WTC11 (cell line): ENCODE measurements around the gene FREM1. TPM values are rescaled to one million over a fixed set of nuclear protein-coding genes. Genes with fewer than 3 reads are reported as not detected.

Source experiments
- ATAC-seq: fragments of 200-7000 bp; cut with Tn5 transposase; 2 replicates; pipeline ENCODE4 v1.10.0; 2021; ENCODE audit warnings: mild to moderate bottlenecking, moderate library complexity
- CTCF ChIA-PET: fragments of 300-600 bp; sonication (Branson Sonifier 250); formaldehyde crosslinking; loops from one replicate; lab custom pipeline; 2021; ENCODE audit warnings: antibody characterized with exemption; lab: Charles Lee
- POLR2A ChIA-PET: fragments of 350-600 bp; sonication (Branson Sonifier 250); formaldehyde crosslinking; loops from one replicate; lab custom pipeline; 2021; ENCODE audit warnings: antibody characterized with exemption; lab: Charles Lee
- DNase-seq: peaks from one replicate; pipeline ENCODE4 v3.0.0; 2021; ENCODE audit warnings: low spot score
- H3K27ac Mint-ChIP-seq: 2 replicates; pipeline ENCODE4 v1.8.0; 2021; ENCODE audit warnings: mixed read lengths
- H3K27me3 Mint-ChIP-seq: 2 replicates; pipeline ENCODE4 v1.8.0; 2021; ENCODE audit warnings: low read depth, mild to moderate bottlenecking, moderate library complexity, mixed read lengths
- H3K36me3 Mint-ChIP-seq: 2 replicates; pipeline ENCODE4 v1.8.0; 2021; ENCODE audit warnings: mixed read lengths
- H3K4me1 Mint-ChIP-seq: 2 replicates; pipeline ENCODE4 v1.8.0; 2022; ENCODE audit warnings: mixed read lengths
- H3K4me3 Mint-ChIP-seq: 2 replicates; pipeline ENCODE4 v1.8.0; 2021; ENCODE audit warnings: mild to moderate bottlenecking, moderate library complexity, mixed read lengths
- H3K9me3 Mint-ChIP-seq: 2 replicates; pipeline ENCODE4 v1.8.0; 2021; ENCODE audit warnings: mixed read lengths
- CBFB ChIP-seq: sonication (generic); formaldehyde crosslinking; IDR thresholded peaks from 2 replicates; pipeline ENCODE4 v1.8.1; 2022; ENCODE audit warnings: mild to moderate bottlenecking, low read depth, missing genetic modification reagents
- FOXJ3 ChIP-seq: sonication (generic); formaldehyde crosslinking; IDR thresholded peaks from 2 replicates; pipeline ENCODE4 v1.9.0; 2021; ENCODE audit warnings: missing genetic modification reagents, mild to moderate bottlenecking, borderline replicate concordance
- FOXP1 ChIP-seq: sonication (generic); formaldehyde crosslinking; IDR thresholded peaks from 2 replicates; pipeline ENCODE4 v1.8.0; 2022; ENCODE audit warnings: missing genetic modification reagents, mild to moderate bottlenecking, moderate library complexity, borderline replicate concordance
- GABPB1 ChIP-seq: sonication (generic); formaldehyde crosslinking; IDR thresholded peaks from 2 replicates; pipeline ENCODE4 v1.8.1; 2023; ENCODE audit warnings: mild to moderate bottlenecking, missing genetic modification reagents
- GTF2I ChIP-seq: fragments of 250-450 bp; sonication (Bioruptor Pico); conservative IDR thresholded peaks from 2 replicates; pipeline ENCODE4 v1.4.0; 2021; ENCODE audit warnings: mild to moderate bottlenecking
- KAT7 ChIP-seq: sonication (generic); formaldehyde crosslinking; IDR thresholded peaks from 2 replicates; pipeline ENCODE4 v1.8.1; 2023; ENCODE audit warnings: missing genetic modification reagents, mild to moderate bottlenecking, borderline replicate concordance
- MYBL2 ChIP-seq: sonication (generic); formaldehyde crosslinking; IDR thresholded peaks from 2 replicates; pipeline ENCODE4 v1.8.1; 2023; ENCODE audit warnings: mild to moderate bottlenecking, moderate library complexity, missing genetic modification reagents
- RORB ChIP-seq: fragments of 250-450 bp; sonication (Bioruptor Pico); IDR thresholded peaks from 2 replicates; pipeline ENCODE4 v1.9.0; 2021; ENCODE audit warnings: mild to moderate bottlenecking
- SP1 ChIP-seq: sonication (generic); formaldehyde crosslinking; conservative IDR thresholded peaks from 2 replicates; pipeline ENCODE4 v1.8.1; 2022; ENCODE audit warnings: missing genetic modification reagents
- TCF7 ChIP-seq: sonication (generic); formaldehyde crosslinking; IDR thresholded peaks from 2 replicates; pipeline ENCODE4 v1.8.0; 2022; ENCODE audit warnings: mild to moderate bottlenecking, low read depth, missing genetic modification reagents, moderate library complexity
- ZBTB21 ChIP-seq: sonication (generic); formaldehyde crosslinking; IDR thresholded peaks from 2 replicates; pipeline ENCODE4 v1.8.1; 2023; ENCODE audit warnings: mild to moderate bottlenecking, missing genetic modification reagents, borderline replicate concordance
- ZNF121 ChIP-seq: sonication (generic); formaldehyde crosslinking; IDR thresholded peaks from 2 replicates; pipeline ENCODE4 v1.8.0; 2023; ENCODE audit warnings: missing genetic modification reagents
- ZNF138 ChIP-seq: sonication (generic); formaldehyde crosslinking; conservative IDR thresholded peaks from 2 replicates; pipeline ENCODE4 v1.8.1; 2022; ENCODE audit warnings: mild to moderate bottlenecking, moderate library complexity, missing genetic modification reagents
- ZNF416 ChIP-seq: fragments of 250-450 bp; sonication (Bioruptor Pico); IDR thresholded peaks from 2 replicates; pipeline ENCODE4 v1.9.0; 2021; ENCODE audit warnings: mild to moderate bottlenecking, inconsistent platforms
- ZNF671 ChIP-seq: fragments of 250-450 bp; sonication (Bioruptor Pico); IDR thresholded peaks from 2 replicates; pipeline ENCODE4 v1.8.0; 2021; ENCODE audit warnings: mild to moderate bottlenecking
- total RNA-seq: library from RNA; stranded (reverse); gene quantifications from 3 replicates; pipeline ENCODE4 v1.2.3, GENCODE V29; 2021
- TF ChIP-seq, protein P1 (sequence below): sonication (generic); formaldehyde crosslinking; IDR thresholded peaks from 2 replicates; pipeline ENCODE4 v1.8.0; 2022; ENCODE audit warnings: mild to moderate bottlenecking, missing genetic modification reagents
- TF ChIP-seq, protein P2 (sequence below): sonication (generic); formaldehyde crosslinking; conservative IDR thresholded peaks from 2 replicates; pipeline ENCODE4 v1.8.1; 2022; ENCODE audit warnings: mild to moderate bottlenecking, missing genetic modification reagents
- TF ChIP-seq, protein P3 (sequence below): sonication (generic); formaldehyde crosslinking; IDR thresholded peaks from 2 replicates; pipeline ENCODE4 v1.8.1; 2023; ENCODE audit warnings: mild to moderate bottlenecking, missing genetic modification reagents
- TF ChIP-seq, protein P4 (sequence below): sonication (generic); formaldehyde crosslinking; IDR thresholded peaks from 2 replicates; pipeline ENCODE4 v1.8.0; 2022; ENCODE audit warnings: mild to moderate bottlenecking, missing genetic modification reagents
- TF ChIP-seq, protein P5 (sequence below): sonication (generic); formaldehyde crosslinking; IDR thresholded peaks from 2 replicates; pipeline ENCODE4 v1.8.1; 2022; ENCODE audit warnings: low read depth, missing genetic modification reagents, borderline replicate concordance
- TF ChIP-seq, protein P6 (sequence below): sonication (generic); formaldehyde crosslinking; IDR thresholded peaks from 2 replicates; pipeline ENCODE4 v1.8.1; 2023; ENCODE audit warnings: mild to moderate bottlenecking, missing genetic modification reagents, moderate library complexity
- TF ChIP-seq, protein P7 (sequence below): fragments of 250-450 bp; sonication (Bioruptor Pico); IDR thresholded peaks from 2 replicates; pipeline ENCODE4 v1.8.0; 2021; ENCODE audit warnings: mild to moderate bottlenecking
- TF ChIP-seq, protein P8 (sequence below): sonication (generic); formaldehyde crosslinking; IDR thresholded peaks from 2 replicates; pipeline ENCODE4 v1.8.1; 2022; ENCODE audit warnings: mild to moderate bottlenecking, missing genetic modification reagents, moderate library complexity, borderline replicate concordance
- TF ChIP-seq, protein P9 (sequence below): sonication (generic); formaldehyde crosslinking; IDR thresholded peaks from 2 replicates; pipeline ENCODE4 v1.8.0; 2023; ENCODE audit warnings: missing genetic modification reagents
- TF ChIP-seq, protein P10 (sequence below): sonication (generic); formaldehyde crosslinking; IDR thresholded peaks from 2 replicates; pipeline ENCODE4 v1.8.1; 2022; ENCODE audit warnings: low read depth, mild to moderate bottlenecking, moderate library complexity, missing genetic modification reagents, borderline replicate concordance

FREM1 gene
- total RNA-seq, 1 experiment from 2014 or later = 2.8 TPM

DNA sequence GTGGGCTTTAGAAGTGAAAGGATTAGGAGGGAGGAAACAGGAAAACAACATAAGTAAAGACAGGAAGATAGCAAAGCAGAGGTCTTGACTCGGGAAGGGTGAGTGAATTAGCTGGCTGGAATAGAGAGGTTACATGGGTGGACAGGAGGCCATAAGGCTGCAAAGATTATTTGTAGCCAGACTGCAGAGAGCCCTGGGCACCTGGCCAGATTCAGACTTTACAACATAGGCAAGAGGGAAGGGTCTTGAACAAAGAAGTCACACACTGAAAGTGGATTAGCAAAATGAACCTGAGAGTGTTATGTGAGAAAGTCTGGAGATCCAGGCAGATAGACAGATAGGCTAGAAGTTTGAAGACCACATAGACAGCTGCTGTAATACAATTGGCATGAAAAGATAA is 158.0 kb downstream of the FREM1 start:
- no peak for ATAC-seq
- Mint-ChIP-seq H3K27ac (no peak overlapping the region; the same call in 1 of the 2 replicates), H3K36me3 (no peaks in the 10 kb centered on the region), H3K27me3 (peaks cover 13% of the 10 kb centered on the region), H3K4me3 (no peak overlapping the region), H3K9me3 (no peaks in the 10 kb centered on the region), H3K4me1 (peaks cover 27% of the 10 kb centered on the region)
- POLR2A ChIA-PET = no interaction called here
- TF ChIP-seq MYBL2 (CRISPR knock-in tag) (no peak), CBFB (CRISPR knock-in tag) (no peak), ZBTB21 (CRISPR knock-in tag) (no peak), FOXP1 (CRISPR knock-in tag) (no peak), GABPB1 (CRISPR knock-in tag) (no peak), RORB (CRISPR knock-in tag) (no peak), GTF2I (CRISPR knock-in tag) (no peak), FOXJ3 (CRISPR knock-in tag) (no peak), ZNF671 (no peak)
- TF ChIP-seq, protein P1, sequence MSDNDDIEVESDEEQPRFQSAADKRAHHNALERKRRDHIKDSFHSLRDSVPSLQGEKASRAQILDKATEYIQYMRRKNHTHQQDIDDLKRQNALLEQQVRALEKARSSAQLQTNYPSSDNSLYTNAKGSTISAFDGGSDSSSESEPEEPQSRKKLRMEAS (CRISPR knock-in tag) = no peak
- TF ChIP-seq, protein P2, sequence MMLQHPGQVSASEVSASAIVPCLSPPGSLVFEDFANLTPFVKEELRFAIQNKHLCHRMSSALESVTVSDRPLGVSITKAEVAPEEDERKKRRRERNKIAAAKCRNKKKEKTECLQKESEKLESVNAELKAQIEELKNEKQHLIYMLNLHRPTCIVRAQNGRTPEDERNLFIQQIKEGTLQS = no peak
- TF ChIP-seq, protein P3, sequence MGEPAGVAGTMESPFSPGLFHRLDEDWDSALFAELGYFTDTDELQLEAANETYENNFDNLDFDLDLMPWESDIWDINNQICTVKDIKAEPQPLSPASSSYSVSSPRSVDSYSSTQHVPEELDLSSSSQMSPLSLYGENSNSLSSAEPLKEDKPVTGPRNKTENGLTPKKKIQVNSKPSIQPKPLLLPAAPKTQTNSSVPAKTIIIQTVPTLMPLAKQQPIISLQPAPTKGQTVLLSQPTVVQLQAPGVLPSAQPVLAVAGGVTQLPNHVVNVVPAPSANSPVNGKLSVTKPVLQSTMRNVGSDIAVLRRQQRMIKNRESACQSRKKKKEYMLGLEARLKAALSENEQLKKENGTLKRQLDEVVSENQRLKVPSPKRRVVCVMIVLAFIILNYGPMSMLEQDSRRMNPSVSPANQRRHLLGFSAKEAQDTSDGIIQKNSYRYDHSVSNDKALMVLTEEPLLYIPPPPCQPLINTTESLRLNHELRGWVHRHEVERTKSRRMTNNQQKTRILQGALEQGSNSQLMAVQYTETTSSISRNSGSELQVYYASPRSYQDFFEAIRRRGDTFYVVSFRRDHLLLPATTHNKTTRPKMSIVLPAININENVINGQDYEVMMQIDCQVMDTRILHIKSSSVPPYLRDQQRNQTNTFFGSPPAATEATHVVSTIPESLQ (CRISPR knock-in tag) = no peak
- TF ChIP-seq, protein P4, sequence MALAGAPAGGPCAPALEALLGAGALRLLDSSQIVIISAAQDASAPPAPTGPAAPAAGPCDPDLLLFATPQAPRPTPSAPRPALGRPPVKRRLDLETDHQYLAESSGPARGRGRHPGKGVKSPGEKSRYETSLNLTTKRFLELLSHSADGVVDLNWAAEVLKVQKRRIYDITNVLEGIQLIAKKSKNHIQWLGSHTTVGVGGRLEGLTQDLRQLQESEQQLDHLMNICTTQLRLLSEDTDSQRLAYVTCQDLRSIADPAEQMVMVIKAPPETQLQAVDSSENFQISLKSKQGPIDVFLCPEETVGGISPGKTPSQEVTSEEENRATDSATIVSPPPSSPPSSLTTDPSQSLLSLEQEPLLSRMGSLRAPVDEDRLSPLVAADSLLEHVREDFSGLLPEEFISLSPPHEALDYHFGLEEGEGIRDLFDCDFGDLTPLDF (CRISPR knock-in tag) = no peak
- TF ChIP-seq, protein P5, sequence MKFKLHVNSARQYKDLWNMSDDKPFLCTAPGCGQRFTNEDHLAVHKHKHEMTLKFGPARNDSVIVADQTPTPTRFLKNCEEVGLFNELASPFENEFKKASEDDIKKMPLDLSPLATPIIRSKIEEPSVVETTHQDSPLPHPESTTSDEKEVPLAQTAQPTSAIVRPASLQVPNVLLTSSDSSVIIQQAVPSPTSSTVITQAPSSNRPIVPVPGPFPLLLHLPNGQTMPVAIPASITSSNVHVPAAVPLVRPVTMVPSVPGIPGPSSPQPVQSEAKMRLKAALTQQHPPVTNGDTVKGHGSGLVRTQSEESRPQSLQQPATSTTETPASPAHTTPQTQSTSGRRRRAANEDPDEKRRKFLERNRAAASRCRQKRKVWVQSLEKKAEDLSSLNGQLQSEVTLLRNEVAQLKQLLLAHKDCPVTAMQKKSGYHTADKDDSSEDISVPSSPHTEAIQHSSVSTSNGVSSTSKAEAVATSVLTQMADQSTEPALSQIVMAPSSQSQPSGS (CRISPR knock-in tag) = no peak
- TF ChIP-seq, protein P6, sequence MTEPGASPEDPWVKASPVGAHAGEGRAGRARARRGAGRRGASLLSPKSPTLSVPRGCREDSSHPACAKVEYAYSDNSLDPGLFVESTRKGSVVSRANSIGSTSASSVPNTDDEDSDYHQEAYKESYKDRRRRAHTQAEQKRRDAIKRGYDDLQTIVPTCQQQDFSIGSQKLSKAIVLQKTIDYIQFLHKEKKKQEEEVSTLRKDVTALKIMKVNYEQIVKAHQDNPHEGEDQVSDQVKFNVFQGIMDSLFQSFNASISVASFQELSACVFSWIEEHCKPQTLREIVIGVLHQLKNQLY (CRISPR knock-in tag) = no peak
- TF ChIP-seq, protein P7, sequence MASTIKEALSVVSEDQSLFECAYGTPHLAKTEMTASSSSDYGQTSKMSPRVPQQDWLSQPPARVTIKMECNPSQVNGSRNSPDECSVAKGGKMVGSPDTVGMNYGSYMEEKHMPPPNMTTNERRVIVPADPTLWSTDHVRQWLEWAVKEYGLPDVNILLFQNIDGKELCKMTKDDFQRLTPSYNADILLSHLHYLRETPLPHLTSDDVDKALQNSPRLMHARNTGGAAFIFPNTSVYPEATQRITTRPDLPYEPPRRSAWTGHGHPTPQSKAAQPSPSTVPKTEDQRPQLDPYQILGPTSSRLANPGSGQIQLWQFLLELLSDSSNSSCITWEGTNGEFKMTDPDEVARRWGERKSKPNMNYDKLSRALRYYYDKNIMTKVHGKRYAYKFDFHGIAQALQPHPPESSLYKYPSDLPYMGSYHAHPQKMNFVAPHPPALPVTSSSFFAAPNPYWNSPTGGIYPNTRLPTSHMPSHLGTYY (CRISPR knock-in tag) = no peak
- DNase-seq = no peak
- CTCF ChIA-PET = no interaction called here

DNA sequence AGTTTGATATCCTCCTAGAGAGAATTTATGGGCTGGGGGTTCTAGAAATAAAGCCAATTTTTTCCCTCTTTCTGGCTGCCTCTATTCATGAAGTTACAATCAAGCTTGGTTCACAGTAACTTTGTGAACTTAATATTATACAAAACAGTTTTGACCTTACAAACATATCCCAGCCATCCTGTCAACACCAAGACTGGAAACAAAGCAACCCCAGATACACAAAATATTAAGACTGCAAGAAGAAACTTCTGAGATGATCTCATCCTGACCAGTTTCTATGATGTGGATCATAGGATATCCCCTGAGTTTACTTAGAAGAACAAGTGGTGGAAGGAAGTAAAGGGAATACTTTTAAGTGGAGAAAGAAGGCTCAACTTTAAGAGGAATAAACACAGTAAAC is 159.4 kb downstream of the FREM1 start:
- Mint-ChIP-seq H3K27ac (no peak overlapping the region), H3K4me3 (no peak overlapping the region), H3K36me3 (no peaks in the 10 kb centered on the region), H3K9me3 (no peaks in the 10 kb centered on the region), H3K4me1 (peaks cover 31% of the 10 kb centered on the region), H3K27me3 (peaks cover 13% of the 10 kb centered on the region)
- ChIA-PET POLR2A (interaction anchor here (0.7 kb wide), 1 partner anchor 56 kb away, joined by 3 read pairs; no protein-coding TSS in a partner anchor), CTCF (no interaction called here)
- ATAC-seq = no peak
- no peak for DNase-seq
- TF ChIP-seq SP1 (CRISPR knock-in tag) = no peak
- TF ChIP-seq KAT7 = no peak
- TF ChIP-seq ZNF138 (CRISPR knock-in tag) = no peak
- TF ChIP-seq TCF7 (CRISPR knock-in tag) = no peak
- no peak for TF ChIP-seq ZNF121 (CRISPR knock-in tag)
- TF ChIP-seq ZNF671 = no peak
- TF ChIP-seq, protein P8, sequence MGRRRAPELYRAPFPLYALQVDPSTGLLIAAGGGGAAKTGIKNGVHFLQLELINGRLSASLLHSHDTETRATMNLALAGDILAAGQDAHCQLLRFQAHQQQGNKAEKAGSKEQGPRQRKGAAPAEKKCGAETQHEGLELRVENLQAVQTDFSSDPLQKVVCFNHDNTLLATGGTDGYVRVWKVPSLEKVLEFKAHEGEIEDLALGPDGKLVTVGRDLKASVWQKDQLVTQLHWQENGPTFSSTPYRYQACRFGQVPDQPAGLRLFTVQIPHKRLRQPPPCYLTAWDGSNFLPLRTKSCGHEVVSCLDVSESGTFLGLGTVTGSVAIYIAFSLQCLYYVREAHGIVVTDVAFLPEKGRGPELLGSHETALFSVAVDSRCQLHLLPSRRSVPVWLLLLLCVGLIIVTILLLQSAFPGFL = no peak
- TF ChIP-seq ZNF416 = no peak
- TF ChIP-seq, protein P9, sequence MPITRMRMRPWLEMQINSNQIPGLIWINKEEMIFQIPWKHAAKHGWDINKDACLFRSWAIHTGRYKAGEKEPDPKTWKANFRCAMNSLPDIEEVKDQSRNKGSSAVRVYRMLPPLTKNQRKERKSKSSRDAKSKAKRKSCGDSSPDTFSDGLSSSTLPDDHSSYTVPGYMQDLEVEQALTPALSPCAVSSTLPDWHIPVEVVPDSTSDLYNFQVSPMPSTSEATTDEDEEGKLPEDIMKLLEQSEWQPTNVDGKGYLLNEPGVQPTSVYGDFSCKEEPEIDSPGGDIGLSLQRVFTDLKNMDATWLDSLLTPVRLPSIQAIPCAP = no peak
- TF ChIP-seq, protein P10, sequence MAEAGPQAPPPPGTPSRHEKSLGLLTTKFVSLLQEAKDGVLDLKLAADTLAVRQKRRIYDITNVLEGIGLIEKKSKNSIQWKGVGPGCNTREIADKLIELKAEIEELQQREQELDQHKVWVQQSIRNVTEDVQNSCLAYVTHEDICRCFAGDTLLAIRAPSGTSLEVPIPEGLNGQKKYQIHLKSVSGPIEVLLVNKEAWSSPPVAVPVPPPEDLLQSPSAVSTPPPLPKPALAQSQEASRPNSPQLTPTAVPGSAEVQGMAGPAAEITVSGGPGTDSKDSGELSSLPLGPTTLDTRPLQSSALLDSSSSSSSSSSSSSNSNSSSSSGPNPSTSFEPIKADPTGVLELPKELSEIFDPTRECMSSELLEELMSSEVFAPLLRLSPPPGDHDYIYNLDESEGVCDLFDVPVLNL (CRISPR knock-in tag) = no peak
